ENCODE measurements around the gene LTB4R2.

LTB4R2 gene

DNA sequence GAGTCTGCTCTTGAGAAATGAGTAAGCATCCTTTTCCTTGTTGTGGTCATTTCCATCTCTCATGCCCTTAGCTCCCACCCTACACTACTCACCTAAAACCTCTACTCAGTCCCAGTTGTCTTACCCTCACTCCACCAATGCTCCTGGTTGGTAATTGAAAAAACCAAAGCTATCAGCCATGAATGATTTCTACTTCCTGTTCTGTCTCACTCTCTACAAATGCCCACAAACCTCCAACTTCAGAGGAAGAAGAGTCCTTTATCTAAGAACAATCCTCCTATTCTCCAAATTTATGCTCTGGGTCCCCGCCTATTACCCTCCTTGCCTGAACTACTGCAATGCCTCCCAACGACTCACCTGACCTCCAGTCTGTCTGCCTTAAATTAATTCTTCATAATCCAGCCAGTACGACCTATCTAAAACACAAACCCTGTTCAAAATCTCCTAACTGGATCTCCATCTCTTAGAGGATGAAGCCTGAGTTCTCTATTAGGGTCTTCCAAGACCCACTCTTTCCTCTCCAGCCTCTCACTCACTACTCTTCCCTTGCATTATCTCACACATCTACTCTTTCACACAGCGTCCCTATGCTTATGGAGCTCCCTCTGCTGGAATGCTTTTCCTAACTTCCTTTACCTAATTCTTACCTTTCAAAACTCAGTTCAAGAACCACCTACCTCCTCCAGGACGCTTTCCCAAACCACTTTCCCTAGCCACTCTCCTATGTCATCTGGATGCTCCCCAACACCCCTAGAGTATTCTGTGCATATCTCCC, 12.6 kb upstream of the LTB4R2 start:
- peaks cover 20 to 44% of the 10 kb centered on the region in 2 experiments for H3K36me3 ChIP-seq (ENCODE audit: control insufficient read depth in 2 of 2, insufficient read depth in 1 of 2, low read length in 2 of 2)
- H3K4me3 ChIP-seq (ENCODE audit: low read depth, low read length), result no peak overlapping the region
- no peak overlapping the region for H3K27ac ChIP-seq (ENCODE audit: extremely low read depth, low read depth, low read length)
- H3K9me3 ChIP-seq (ENCODE audit: control insufficient read depth, insufficient read depth, low read depth, low read length), result no peaks in the 10 kb centered on the region
- CTCF ChIA-PET, result interaction anchor here (0.5 to 5.7 kb wide), 41 partner anchors 8 to 831 kb away, joined by 3 to 133 read pairs (median 4); partner anchors contain the start of genes ADCY4, CHMP4A, CIDEB and IPO4
- peaks cover 12% of the 10 kb centered on the region for H3K4me1 ChIP-seq (ENCODE audit: control insufficient read depth, insufficient read depth, low read length)
- POLR2A ChIA-PET, result interaction anchor here (0.6 to 5.4 kb wide), 5 partner anchors 11 to 83 kb away, joined by 3 to 62 read pairs (median 5); partner anchors contain the start of genes CIDEB, RABGGTA and TINF2
- no peak for TF ChIP-seq ZNF530 (tag by site-specific recombination; IDR thresholded peaks at IDR 0.05; ENCODE audit: low read depth)
- TF ChIP-seq GFI1B (tag by site-specific recombination; IDR thresholded peaks at IDR 0.05), result no peak
- TF ChIP-seq, protein P1, sequence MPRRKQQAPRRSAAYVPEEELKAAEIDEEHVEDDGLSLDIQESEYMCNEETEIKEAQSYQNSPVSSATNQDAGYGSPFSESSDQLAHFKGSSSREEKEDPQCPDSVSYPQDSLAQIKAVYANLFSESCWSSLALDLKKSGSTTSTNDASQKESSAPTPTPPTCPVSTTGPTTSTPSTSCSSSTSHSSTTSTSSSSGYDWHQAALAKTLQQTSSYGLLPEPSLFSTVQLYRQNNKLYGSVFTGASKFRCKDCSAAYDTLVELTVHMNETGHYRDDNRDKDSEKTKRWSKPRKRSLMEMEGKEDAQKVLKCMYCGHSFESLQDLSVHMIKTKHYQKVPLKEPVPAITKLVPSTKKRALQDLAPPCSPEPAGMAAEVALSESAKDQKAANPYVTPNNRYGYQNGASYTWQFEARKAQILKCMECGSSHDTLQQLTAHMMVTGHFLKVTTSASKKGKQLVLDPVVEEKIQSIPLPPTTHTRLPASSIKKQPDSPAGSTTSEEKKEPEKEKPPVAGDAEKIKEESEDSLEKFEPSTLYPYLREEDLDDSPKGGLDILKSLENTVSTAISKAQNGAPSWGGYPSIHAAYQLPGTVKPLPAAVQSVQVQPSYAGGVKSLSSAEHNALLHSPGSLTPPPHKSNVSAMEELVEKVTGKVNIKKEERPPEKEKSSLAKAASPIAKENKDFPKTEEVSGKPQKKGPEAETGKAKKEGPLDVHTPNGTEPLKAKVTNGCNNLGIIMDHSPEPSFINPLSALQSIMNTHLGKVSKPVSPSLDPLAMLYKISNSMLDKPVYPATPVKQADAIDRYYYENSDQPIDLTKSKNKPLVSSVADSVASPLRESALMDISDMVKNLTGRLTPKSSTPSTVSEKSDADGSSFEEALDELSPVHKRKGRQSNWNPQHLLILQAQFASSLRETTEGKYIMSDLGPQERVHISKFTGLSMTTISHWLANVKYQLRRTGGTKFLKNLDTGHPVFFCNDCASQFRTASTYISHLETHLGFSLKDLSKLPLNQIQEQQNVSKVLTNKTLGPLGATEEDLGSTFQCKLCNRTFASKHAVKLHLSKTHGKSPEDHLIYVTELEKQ (tag by site-specific recombination; IDR thresholded peaks at IDR 0.05; ENCODE audit: borderline replicate concordance), result no peak
- no peak for TF ChIP-seq ZFHX2 (tag by site-specific recombination; conservative IDR thresholded peaks at IDR 0.05)
- no peak for TF ChIP-seq ZNF341 (tag by site-specific recombination; IDR thresholded peaks at IDR 0.05; ENCODE audit: low read depth)
- no peak for TF ChIP-seq ZNF561 (tag by site-specific recombination; IDR thresholded peaks at IDR 0.05; ENCODE audit: borderline replicate concordance)
- TF ChIP-seq, protein P2, sequence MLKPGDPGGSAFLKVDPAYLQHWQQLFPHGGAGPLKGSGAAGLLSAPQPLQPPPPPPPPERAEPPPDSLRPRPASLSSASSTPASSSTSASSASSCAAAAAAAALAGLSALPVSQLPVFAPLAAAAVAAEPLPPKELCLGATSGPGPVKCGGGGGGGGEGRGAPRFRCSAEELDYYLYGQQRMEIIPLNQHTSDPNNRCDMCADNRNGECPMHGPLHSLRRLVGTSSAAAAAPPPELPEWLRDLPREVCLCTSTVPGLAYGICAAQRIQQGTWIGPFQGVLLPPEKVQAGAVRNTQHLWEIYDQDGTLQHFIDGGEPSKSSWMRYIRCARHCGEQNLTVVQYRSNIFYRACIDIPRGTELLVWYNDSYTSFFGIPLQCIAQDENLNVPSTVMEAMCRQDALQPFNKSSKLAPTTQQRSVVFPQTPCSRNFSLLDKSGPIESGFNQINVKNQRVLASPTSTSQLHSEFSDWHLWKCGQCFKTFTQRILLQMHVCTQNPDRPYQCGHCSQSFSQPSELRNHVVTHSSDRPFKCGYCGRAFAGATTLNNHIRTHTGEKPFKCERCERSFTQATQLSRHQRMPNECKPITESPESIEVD (tag by site-specific recombination; IDR thresholded peaks at IDR 0.05), result no peak
- TF ChIP-seq ZNF623 (tag by site-specific recombination; IDR thresholded peaks at IDR 0.05), result no peak
- TF ChIP-seq, protein P3, sequence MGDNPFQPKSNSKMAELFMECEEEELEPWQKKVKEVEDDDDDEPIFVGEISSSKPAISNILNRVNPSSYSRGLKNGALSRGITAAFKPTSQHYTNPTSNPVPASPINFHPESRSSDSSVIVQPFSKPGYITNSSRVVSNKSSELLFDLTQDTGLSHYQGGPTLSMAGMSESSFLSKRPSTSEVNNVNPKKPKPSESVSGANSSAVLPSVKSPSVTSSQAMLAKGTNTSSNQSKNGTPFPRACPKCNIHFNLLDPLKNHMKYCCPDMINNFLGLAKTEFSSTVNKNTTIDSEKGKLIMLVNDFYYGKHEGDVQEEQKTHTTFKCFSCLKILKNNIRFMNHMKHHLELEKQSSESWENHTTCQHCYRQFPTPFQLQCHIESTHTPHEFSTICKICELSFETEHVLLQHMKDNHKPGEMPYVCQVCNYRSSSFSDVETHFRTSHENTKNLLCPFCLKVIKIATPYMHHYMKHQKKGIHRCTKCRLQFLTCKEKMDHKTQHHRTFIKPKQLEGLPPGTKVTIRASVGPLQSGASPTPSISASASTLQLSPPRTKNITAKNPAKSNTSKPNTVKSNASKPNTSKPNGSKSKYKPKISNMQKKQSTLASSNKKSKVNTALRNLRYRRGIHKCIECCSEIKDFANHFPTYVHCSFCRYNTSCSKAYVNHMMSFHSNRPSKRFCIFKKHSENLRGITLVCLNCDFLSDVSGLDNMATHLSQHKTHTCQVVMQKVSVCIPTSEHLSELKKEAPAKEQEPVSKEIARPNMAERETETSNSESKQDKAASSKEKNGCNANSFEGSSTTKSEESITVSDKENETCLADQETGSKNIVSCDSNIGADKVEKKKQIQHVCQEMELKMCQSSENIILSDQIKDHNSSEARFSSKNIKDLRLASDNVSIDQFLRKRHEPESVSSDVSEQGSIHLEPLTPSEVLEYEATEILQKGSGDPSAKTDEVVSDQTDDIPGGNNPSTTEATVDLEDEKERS (tag by site-specific recombination; IDR thresholded peaks at IDR 0.05), result no peak
- TF ChIP-seq ZNF324 (tag by site-specific recombination; IDR thresholded peaks at IDR 0.05), result no peak
- no peak for TF ChIP-seq ZNF157 (tag by site-specific recombination; IDR thresholded peaks at IDR 0.05)
- TF ChIP-seq SCRT2 (tag by site-specific recombination; IDR thresholded peaks at IDR 0.05), result no peak
- TF ChIP-seq SETDB1 (IDR thresholded peaks at IDR 0.05; ENCODE audit: insufficient read length, low read length), result no peak
- TF ChIP-seq PRDM1 (tag by site-specific recombination; IDR thresholded peaks at IDR 0.05), result peak; percentile 96
- no peak for TF ChIP-seq ZBTB8A (tag by site-specific recombination; IDR thresholded peaks at IDR 0.05)
- no peak for TF ChIP-seq KLF1 (tag by site-specific recombination; IDR thresholded peaks at IDR 0.05)
- TF ChIP-seq KLF16 (tag by site-specific recombination; IDR thresholded peaks at IDR 0.05), result no peak
- no peak for TF ChIP-seq ZNF223 (tag by site-specific recombination; IDR thresholded peaks at IDR 0.05)
- TF ChIP-seq, protein P4, sequence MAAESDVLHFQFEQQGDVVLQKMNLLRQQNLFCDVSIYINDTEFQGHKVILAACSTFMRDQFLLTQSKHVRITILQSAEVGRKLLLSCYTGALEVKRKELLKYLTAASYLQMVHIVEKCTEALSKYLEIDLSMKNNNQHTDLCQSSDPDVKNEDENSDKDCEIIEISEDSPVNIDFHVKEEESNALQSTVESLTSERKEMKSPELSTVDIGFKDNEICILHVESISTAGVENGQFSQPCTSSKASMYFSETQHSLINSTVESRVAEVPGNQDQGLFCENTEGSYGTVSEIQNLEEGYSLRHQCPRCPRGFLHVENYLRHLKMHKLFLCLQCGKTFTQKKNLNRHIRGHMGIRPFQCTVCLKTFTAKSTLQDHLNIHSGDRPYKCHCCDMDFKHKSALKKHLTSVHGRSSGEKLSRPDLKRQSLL (tag by site-specific recombination; IDR thresholded peaks at IDR 0.05), result no peak
- TF ChIP-seq, protein P5, sequence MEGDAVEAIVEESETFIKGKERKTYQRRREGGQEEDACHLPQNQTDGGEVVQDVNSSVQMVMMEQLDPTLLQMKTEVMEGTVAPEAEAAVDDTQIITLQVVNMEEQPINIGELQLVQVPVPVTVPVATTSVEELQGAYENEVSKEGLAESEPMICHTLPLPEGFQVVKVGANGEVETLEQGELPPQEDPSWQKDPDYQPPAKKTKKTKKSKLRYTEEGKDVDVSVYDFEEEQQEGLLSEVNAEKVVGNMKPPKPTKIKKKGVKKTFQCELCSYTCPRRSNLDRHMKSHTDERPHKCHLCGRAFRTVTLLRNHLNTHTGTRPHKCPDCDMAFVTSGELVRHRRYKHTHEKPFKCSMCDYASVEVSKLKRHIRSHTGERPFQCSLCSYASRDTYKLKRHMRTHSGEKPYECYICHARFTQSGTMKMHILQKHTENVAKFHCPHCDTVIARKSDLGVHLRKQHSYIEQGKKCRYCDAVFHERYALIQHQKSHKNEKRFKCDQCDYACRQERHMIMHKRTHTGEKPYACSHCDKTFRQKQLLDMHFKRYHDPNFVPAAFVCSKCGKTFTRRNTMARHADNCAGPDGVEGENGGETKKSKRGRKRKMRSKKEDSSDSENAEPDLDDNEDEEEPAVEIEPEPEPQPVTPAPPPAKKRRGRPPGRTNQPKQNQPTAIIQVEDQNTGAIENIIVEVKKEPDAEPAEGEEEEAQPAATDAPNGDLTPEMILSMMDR (tag by site-specific recombination; IDR thresholded peaks at IDR 0.05), result peak; percentile 77
- TF ChIP-seq ZNF670 (tag by site-specific recombination; IDR thresholded peaks at IDR 0.05; ENCODE audit: low read depth), result no peak
- TF ChIP-seq ZNF501 (tag by site-specific recombination; IDR thresholded peaks at IDR 0.05), result no peak
- TF ChIP-seq, protein P6, sequence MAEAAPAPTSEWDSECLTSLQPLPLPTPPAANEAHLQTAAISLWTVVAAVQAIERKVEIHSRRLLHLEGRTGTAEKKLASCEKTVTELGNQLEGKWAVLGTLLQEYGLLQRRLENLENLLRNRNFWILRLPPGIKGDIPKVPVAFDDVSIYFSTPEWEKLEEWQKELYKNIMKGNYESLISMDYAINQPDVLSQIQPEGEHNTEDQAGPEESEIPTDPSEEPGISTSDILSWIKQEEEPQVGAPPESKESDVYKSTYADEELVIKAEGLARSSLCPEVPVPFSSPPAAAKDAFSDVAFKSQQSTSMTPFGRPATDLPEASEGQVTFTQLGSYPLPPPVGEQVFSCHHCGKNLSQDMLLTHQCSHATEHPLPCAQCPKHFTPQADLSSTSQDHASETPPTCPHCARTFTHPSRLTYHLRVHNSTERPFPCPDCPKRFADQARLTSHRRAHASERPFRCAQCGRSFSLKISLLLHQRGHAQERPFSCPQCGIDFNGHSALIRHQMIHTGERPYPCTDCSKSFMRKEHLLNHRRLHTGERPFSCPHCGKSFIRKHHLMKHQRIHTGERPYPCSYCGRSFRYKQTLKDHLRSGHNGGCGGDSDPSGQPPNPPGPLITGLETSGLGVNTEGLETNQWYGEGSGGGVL (tag by site-specific recombination; IDR thresholded peaks at IDR 0.05), result peak; percentile 10; the same call in 1 of the 2 replicates
- no peak for TF ChIP-seq ZNF311 (tag by site-specific recombination; IDR thresholded peaks at IDR 0.05; ENCODE audit: borderline replicate concordance)
